Measurements from ENCODE around the gene NRN1L.

NRN1L gene

DNA sequence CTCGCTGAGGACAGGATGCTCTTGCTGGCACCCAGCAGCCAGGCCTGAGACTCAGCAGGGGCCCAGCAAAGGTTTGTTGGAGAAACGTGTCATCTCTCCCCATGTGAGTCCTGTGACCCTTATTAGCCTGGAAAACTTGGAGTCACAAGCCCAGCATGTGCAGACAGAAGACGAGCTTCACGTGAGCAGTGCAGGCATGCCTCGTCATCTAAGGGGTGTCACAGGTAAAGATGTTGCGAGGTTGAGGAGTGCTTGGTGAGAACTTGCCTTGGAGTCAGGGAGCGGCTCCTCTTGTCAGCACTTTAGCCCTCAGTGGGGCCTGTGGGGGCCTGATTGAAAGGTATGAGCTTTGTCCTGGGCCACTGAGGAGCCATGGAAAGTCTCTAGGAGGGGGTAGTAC lies 49.1 kb downstream of the NRN1L start:
- Histone ChIP-seq H4K8ac (ENCODE audit: low read depth, low read length) (no peak overlapping the region), H2BK5ac (ENCODE audit: low read depth, low read length, poor library complexity) (no peak overlapping the region), H3K79me1 (ENCODE audit: low read length) (peaks cover 12% of the 10 kb centered on the region), H3K14ac (ENCODE audit: low read length) (no peak overlapping the region), H2AK5ac (ENCODE audit: low read length) (no peak overlapping the region), H3K4me1 (ENCODE audit: control insufficient read depth in 1 of 2, insufficient read depth in 2 of 2, low read length in 2 of 2) (peaks cover 16 to 17% of the 10 kb centered on the region in 2 experiments), H3K9me3 (ENCODE audit: insufficient read depth, low read depth, low read length) (peaks cover 2% of the 10 kb centered on the region), H3K79me2 (ENCODE audit: control insufficient read depth, insufficient read depth, low read length, poor library complexity) (peaks cover 10% of the 10 kb centered on the region), H3K4me3 (ENCODE audit: low read depth, low read length) (no peak overlapping the region), H4K91ac (ENCODE audit: low read depth, low read length) (no peak overlapping the region), H3K4me2 (ENCODE audit: low read length) (no peak overlapping the region), H4K12ac (ENCODE audit: low read depth, low read length) (no peak overlapping the region), H3K27me3 (ENCODE audit: insufficient read depth, low read length) (no peaks in the 10 kb centered on the region), H3K23ac (ENCODE audit: low read length) (no peak overlapping the region), H2BK120ac (ENCODE audit: insufficient read depth, low read length, poor library complexity) (no peak overlapping the region), H3K4ac (ENCODE audit: low read depth, low read length) (no peak overlapping the region), H2AFZ (ENCODE audit: insufficient read depth, low read length, poor library complexity) (no peak overlapping the region), H3K9ac (ENCODE audit: low read length) (no peak overlapping the region), H2BK12ac (ENCODE audit: low read length) (no peak overlapping the region), H3K27ac (ENCODE audit: low read depth, low read length) (no peak overlapping the region), H3K18ac (ENCODE audit: low read length) (no peak overlapping the region), H3K36me3 (ENCODE audit: control insufficient read depth in 1 of 2, insufficient read depth in 2 of 2, low read length in 2 of 2) (peaks cover 0 to 2% of the 10 kb centered on the region in 2 experiments)
- no CpG with 5 or more reads among the region's 7 CpGs for WGBS (ENCODE audit: extremely low coverage, insufficient coverage, insufficient read length)
- DNase-seq, result no peak

DNA sequence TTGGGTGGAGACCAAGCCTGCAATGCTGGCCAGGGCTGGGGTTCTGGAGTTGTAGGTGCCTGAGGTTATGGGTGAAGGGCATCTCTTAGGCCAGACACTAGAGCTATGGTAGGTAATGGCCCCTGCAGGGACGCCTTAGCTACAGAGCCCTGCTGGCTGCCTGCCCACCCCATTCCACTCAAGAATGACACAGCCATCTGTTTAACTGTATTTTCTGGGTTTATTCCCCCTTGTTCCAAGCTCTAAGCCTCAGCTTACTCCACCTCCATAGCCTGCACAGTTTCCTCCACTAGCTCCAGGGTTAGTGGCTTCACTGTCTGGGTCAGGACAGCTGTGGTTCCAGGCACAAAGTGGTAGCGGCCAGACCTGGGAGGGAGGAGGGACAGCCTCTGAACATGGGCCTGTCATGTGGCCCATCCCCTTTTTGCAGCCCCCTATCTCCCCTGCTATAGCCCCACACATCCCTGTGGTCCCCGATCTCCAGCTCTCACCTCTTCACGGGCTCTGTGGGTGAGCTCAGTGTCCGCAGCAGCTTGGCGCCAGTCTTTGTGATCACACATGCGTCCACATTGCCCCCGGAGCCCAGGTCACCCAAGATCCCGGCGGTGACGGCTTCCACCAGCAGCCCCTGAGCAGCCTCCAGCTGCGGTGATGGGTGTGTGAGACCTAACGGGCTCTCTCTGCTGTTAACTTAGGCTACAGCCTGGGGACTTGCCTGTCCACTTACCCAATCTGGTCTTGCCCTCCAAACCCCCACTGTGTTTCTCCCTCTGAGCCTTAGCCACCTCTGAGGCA lies 49.8 kb downstream of the NRN1L start:
- H3K36me3 ChIP-seq (ENCODE audit: control insufficient read depth in 1 of 2, insufficient read depth in 2 of 2, low read length in 2 of 2), result peaks cover 3 to 4% of the 10 kb centered on the region in 2 experiments
- no peak overlapping the region for H2BK120ac ChIP-seq (ENCODE audit: insufficient read depth, low read length, poor library complexity)
- no peak overlapping the region for H3K27ac ChIP-seq (ENCODE audit: low read depth, low read length)
- no peak overlapping the region for H3K23ac ChIP-seq (ENCODE audit: low read length)
- no peak overlapping the region for H2AFZ ChIP-seq (ENCODE audit: insufficient read depth, low read length, poor library complexity)
- H3K4me2 ChIP-seq (ENCODE audit: low read length), result peak overlapping the region; percentile 89
- no peak overlapping the region for H3K18ac ChIP-seq (ENCODE audit: low read length)
- no peak overlapping the region for H2BK5ac ChIP-seq (ENCODE audit: low read depth, low read length, poor library complexity)
- H3K79me1 ChIP-seq (ENCODE audit: low read length), result peaks cover 12% of the 10 kb centered on the region
- peaks cover 10% of the 10 kb centered on the region for H3K79me2 ChIP-seq (ENCODE audit: control insufficient read depth, insufficient read depth, low read length, poor library complexity)
- H3K4ac ChIP-seq (ENCODE audit: low read depth, low read length), result no peak overlapping the region
- H2AK5ac ChIP-seq (ENCODE audit: low read length), result no peak overlapping the region
- no peak for DNase-seq
- H2BK12ac ChIP-seq (ENCODE audit: low read length), result no peak overlapping the region
- no peak overlapping the region for H4K12ac ChIP-seq (ENCODE audit: low read depth, low read length)
- peaks cover 16 to 17% of the 10 kb centered on the region in 2 experiments for H3K4me1 ChIP-seq (ENCODE audit: control insufficient read depth in 1 of 2, insufficient read depth in 2 of 2, low read length in 2 of 2)
- H4K8ac ChIP-seq (ENCODE audit: low read depth, low read length), result no peak overlapping the region
- no CpG with 5 or more reads among the region's 13 CpGs for WGBS (ENCODE audit: extremely low coverage, insufficient coverage, insufficient read length)
- no peak overlapping the region for H3K14ac ChIP-seq (ENCODE audit: low read length)
- H3K4me3 ChIP-seq (ENCODE audit: low read depth, low read length), result no peak overlapping the region
- H3K9me3 ChIP-seq (ENCODE audit: insufficient read depth, low read depth, low read length), result peaks cover 2% of the 10 kb centered on the region
- no peaks in the 10 kb centered on the region for H3K27me3 ChIP-seq (ENCODE audit: insufficient read depth, low read length)
- H3K9ac ChIP-seq (ENCODE audit: low read length), result no peak overlapping the region
- H4K91ac ChIP-seq (ENCODE audit: low read depth, low read length), result no peak overlapping the region

DNA sequence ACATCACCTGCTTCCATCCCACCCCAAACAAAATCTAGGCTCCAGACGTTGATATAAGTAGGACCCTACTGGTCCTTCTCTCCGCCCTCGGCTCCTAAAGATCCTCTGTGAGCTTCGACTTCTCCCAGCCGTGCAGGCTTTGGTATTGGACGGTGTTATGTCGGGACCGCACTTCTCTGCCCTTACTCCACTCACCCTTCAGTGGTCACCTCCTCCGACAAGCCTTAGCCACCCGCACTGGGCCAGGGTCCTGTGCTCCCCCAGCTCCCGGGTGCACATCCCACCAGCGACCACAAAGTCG lies 50.4 kb downstream of the NRN1L start:
- no peak overlapping the region for H2BK5ac ChIP-seq (ENCODE audit: low read depth, low read length, poor library complexity)
- peaks cover 8 to 10% of the 10 kb centered on the region in 2 experiments for H3K36me3 ChIP-seq (ENCODE audit: control insufficient read depth in 1 of 2, insufficient read depth in 2 of 2, low read length in 2 of 2)
- no peak overlapping the region for H3K27ac ChIP-seq (ENCODE audit: low read depth, low read length)
- H4K91ac ChIP-seq (ENCODE audit: low read depth, low read length), result no peak overlapping the region
- no peak overlapping the region for H3K14ac ChIP-seq (ENCODE audit: low read length)
- no peak overlapping the region for H4K12ac ChIP-seq (ENCODE audit: low read depth, low read length)
- no peak overlapping the region for H2BK120ac ChIP-seq (ENCODE audit: insufficient read depth, low read length, poor library complexity)
- H3K9ac ChIP-seq (ENCODE audit: low read length), result peak overlapping the region; percentile 29
- H2AK5ac ChIP-seq (ENCODE audit: low read length), result no peak overlapping the region
- peak overlapping the region; percentile 24 for H4K8ac ChIP-seq (ENCODE audit: low read depth, low read length)
- peaks cover 10% of the 10 kb centered on the region for H3K79me2 ChIP-seq (ENCODE audit: control insufficient read depth, insufficient read depth, low read length, poor library complexity)
- peak overlapping the region; percentile 9 for H2AFZ ChIP-seq (ENCODE audit: insufficient read depth, low read length, poor library complexity)
- no peak overlapping the region for H3K18ac ChIP-seq (ENCODE audit: low read length)
- H3K4me3 ChIP-seq (ENCODE audit: low read depth, low read length), result peak overlapping the region; percentile 70
- no peak overlapping the region for H3K23ac ChIP-seq (ENCODE audit: low read length)
- no peak for DNase-seq
- no peaks in the 10 kb centered on the region for H3K27me3 ChIP-seq (ENCODE audit: insufficient read depth, low read length)
- peaks cover 12% of the 10 kb centered on the region for H3K79me1 ChIP-seq (ENCODE audit: low read length)
- no peak overlapping the region for H3K4ac ChIP-seq (ENCODE audit: low read depth, low read length)
- no peak overlapping the region for H2BK12ac ChIP-seq (ENCODE audit: low read length)
- peaks cover 16 to 17% of the 10 kb centered on the region in 2 experiments for H3K4me1 ChIP-seq (ENCODE audit: control insufficient read depth in 1 of 2, insufficient read depth in 2 of 2, low read length in 2 of 2)
- peak overlapping the region; percentile 89 for H3K4me2 ChIP-seq (ENCODE audit: low read length)
- H3K9me3 ChIP-seq (ENCODE audit: insufficient read depth, low read depth, low read length), result peaks cover 2% of the 10 kb centered on the region
- WGBS (ENCODE audit: extremely low coverage, insufficient coverage, insufficient read length), result no CpG with 5 or more reads among the region's 13 CpGs

DNA sequence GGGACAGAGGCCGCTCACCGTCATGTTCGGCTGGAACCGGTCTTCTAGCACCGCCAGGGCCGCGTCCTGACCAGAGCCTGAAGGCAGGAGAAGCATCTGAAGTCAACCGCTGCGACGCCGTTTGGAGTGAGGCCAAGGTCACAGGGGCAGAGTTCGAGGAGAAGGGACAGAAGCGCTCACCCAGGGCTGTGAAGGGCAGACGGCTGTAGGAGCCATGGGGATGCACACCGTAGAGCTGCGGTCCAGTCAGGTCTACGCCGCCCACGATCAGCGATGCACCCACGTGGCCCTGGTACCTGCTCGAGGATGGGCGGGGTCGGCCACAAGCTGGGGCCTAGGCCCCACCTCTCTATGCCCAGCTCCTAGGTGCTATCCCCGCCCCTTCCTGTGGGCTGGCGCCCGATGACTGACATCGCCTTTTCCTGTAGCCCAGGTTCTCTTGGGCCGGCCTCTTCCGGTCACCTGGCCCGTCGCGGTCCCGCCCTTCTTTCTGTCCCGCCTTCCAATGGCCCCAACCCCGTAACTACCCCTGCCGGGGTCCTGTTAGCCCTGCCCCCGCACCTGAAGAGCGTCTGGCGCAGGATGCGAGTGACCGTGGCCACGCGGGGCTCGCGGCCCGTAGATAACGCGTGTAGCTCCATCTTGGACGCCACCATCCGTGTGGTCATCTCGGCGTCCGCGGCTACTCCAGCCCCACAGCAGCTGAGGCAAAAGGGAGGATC lies 50.9 kb downstream of the NRN1L start:
- Histone ChIP-seq H3K27me3 (ENCODE audit: insufficient read depth, low read length) (no peaks in the 10 kb centered on the region), H3K9ac (ENCODE audit: low read length) (peak overlapping the region; percentile 92), H3K79me1 (ENCODE audit: low read length) (peaks cover 12% of the 10 kb centered on the region), H3K4ac (ENCODE audit: low read depth, low read length) (peak overlapping the region; percentile 59), H3K18ac (ENCODE audit: low read length) (peak overlapping the region; percentile 34), H3K4me2 (ENCODE audit: low read length) (peak overlapping the region; percentile 89), H3K23ac (ENCODE audit: low read length) (no peak overlapping the region), H3K27ac (ENCODE audit: low read depth, low read length) (peak overlapping the region; percentile 55), H2BK120ac (ENCODE audit: insufficient read depth, low read length, poor library complexity) (peak overlapping the region; percentile 33), H3K36me3 (ENCODE audit: control insufficient read depth in 1 of 2, insufficient read depth in 2 of 2, low read length in 2 of 2) (peaks cover 13 to 15% of the 10 kb centered on the region in 2 experiments), H4K8ac (ENCODE audit: low read depth, low read length) (peak overlapping the region; percentile 66), H2BK12ac (ENCODE audit: low read length) (no peak overlapping the region), H3K9me3 (ENCODE audit: insufficient read depth, low read depth, low read length) (peaks cover 2% of the 10 kb centered on the region), H3K4me3 (ENCODE audit: low read depth, low read length) (peak overlapping the region; percentile 97), H4K12ac (ENCODE audit: low read depth, low read length) (peak overlapping the region; percentile 79), H3K4me1 (ENCODE audit: control insufficient read depth in 1 of 2, insufficient read depth in 2 of 2, low read length in 2 of 2) (peaks cover 16 to 17% of the 10 kb centered on the region in 2 experiments), H2AK5ac (ENCODE audit: low read length) (peak overlapping the region; percentile 14), H4K91ac (ENCODE audit: low read depth, low read length) (peak overlapping the region; percentile 63), H3K14ac (ENCODE audit: low read length) (peak overlapping the region; percentile 62), H2AFZ (ENCODE audit: insufficient read depth, low read length, poor library complexity) (peak overlapping the region; percentile 18), H3K79me2 (ENCODE audit: control insufficient read depth, insufficient read depth, low read length, poor library complexity) (peaks cover 10% of the 10 kb centered on the region), H2BK5ac (ENCODE audit: low read depth, low read length, poor library complexity) (peak overlapping the region; percentile 18)
- DNase-seq, result peak; percentile 95 to 97
- no CpG with 5 or more reads among the region's 55 CpGs for WGBS (ENCODE audit: extremely low coverage, insufficient coverage, insufficient read length)
